Loucy (cell line): ENCODE results near the gene SLC35B4.

Source experiments
- H2AFZ ChIP-seq: fragments of 200-600 bp; sonication (generic); 2 replicates; pipeline ENCODE4 v1.6.0; 2016; ENCODE audit warnings: antibody characterized with exemption, mild to moderate bottlenecking, low read length, moderate library complexity
- H3F3A ChIP-seq: fragments of 200-600 bp; 2 replicates; pipeline ENCODE4 v1.6.0; 2016; ENCODE audit warnings: antibody characterized with exemption, low read depth, mild to moderate bottlenecking
- H3K27me3 ChIP-seq: fragments of 200-600 bp; sonication (generic); 2 replicates; pipeline ENCODE4 v1.6.1; 2014; ENCODE audit warnings: low read length, mild to moderate bottlenecking; ENCODE audit not compliant: insufficient read depth, poor library complexity, severe bottlenecking
- H3K36me3 ChIP-seq: fragments of 200-600 bp; sonication (generic); 2 replicates; pipeline ENCODE4 v1.6.1; 2016; ENCODE audit warnings: low read length; ENCODE audit not compliant: insufficient read depth
- H3K4me1 ChIP-seq: fragments of 200-600 bp; sonication (generic); 2 replicates; pipeline ENCODE4 v1.5.1; 2014; ENCODE audit warnings: low read length, mild to moderate bottlenecking; ENCODE audit not compliant: insufficient read depth, poor library complexity, severe bottlenecking
- H3K4me2 ChIP-seq: fragments of 200-600 bp; sonication (generic); 2 replicates; pipeline ENCODE4 v1.6.0; 2014; ENCODE audit warnings: antibody characterized with exemption, low read length, low read depth, mild to moderate bottlenecking; ENCODE audit not compliant: poor library complexity, severe bottlenecking
- H3K4me3 ChIP-seq: fragments of 200-600 bp; sonication (generic); 2 replicates; pipeline ENCODE4 v1.5.1; 2014; ENCODE audit warnings: low read length, mild to moderate bottlenecking, mixed read lengths; ENCODE audit not compliant: poor library complexity, severe bottlenecking
- H3K79me2 ChIP-seq: fragments of 200-600 bp; sonication (generic); 2 replicates; pipeline ENCODE4 v1.6.1; 2014; ENCODE audit warnings: low read length; ENCODE audit not compliant: insufficient read depth
- H3K9ac ChIP-seq: fragments of 200-600 bp; sonication (generic); 2 replicates; pipeline ENCODE4 v1.6.0; 2014; ENCODE audit warnings: mild to moderate bottlenecking, low read depth, low read length, moderate library complexity; ENCODE audit not compliant: poor library complexity, severe bottlenecking
- H3K9me2 ChIP-seq: fragments of 200-600 bp; sonication (generic); replicated peaks from 2 replicates; pipeline ENCODE4 v1.6.1; 2016; ENCODE audit warnings: low read depth, low read length, mixed read lengths
- H3K9me3 ChIP-seq: fragments of 200-600 bp; sonication (generic); 2 replicates; pipeline ENCODE4 v1.6.1; 2014; ENCODE audit warnings: mild to moderate bottlenecking, antibody characterized with exemption, low read length, low read depth; ENCODE audit not compliant: insufficient read depth
- H4K20me1 ChIP-seq: fragments of 200-600 bp; sonication (generic); 2 replicates; pipeline ENCODE4 v1.6.0; 2014; ENCODE audit warnings: antibody characterized with exemption, low read length, mild to moderate bottlenecking; ENCODE audit not compliant: insufficient read depth, poor library complexity, severe bottlenecking
- CTCF ChIP-seq: fragments of 200-600 bp; sonication (generic); conservative IDR thresholded peaks from 2 replicates; pipeline ENCODE4 v1.5.1; 2014; ENCODE audit warnings: mild to moderate bottlenecking, antibody characterized with exemption, low read length
- EZH2phosphoT487 ChIP-seq: fragments of 200-600 bp; IDR thresholded peaks from 2 replicates; pipeline ENCODE4 v1.6.1; 2018; ENCODE audit warnings: antibody characterized with exemption, mild to moderate bottlenecking, moderate library complexity, borderline replicate concordance

Gene SLC35B4

GRCh38 chr7:134279336-134279735 lies 37.4 kb downstream of the SLC35B4 start:
- Histone ChIP-seq H3F3A (no peaks in the 10 kb centered on the region), H3K79me2 (no peaks in the 10 kb centered on the region), H3K9me2 (no peaks in the 10 kb centered on the region), H3K4me2 (no peak overlapping the region), H3K9me3 (no peaks in the 10 kb centered on the region), H3K4me1 (no peaks in the 10 kb centered on the region), H2AFZ (no peak overlapping the region), H3K4me3 (no peak overlapping the region), H3K9ac (no peak overlapping the region), H3K36me3 (no peaks in the 10 kb centered on the region), H4K20me1 (no peaks in the 10 kb centered on the region), H3K27me3 (no peaks in the 10 kb centered on the region)
- TF ChIP-seq EZH2phosphoT487 (no peak), CTCF (no peak)

GRCh38 chr7:134278502-134279153 lies 38.1 kb downstream of the SLC35B4 start:
- no peaks in the 10 kb centered on the region for H3K9me3 ChIP-seq

GRCh38 chr7:134276951-134277350 lies 39.8 kb downstream of the SLC35B4 start:
- Histone ChIP-seq H4K20me1 (no peaks in the 10 kb centered on the region), H3K9me3 (no peaks in the 10 kb centered on the region), H3K4me1 (no peaks in the 10 kb centered on the region), H3K4me3 (no peak overlapping the region), H3K9me2 (no peaks in the 10 kb centered on the region), H3K79me2 (no peaks in the 10 kb centered on the region), H3K4me2 (no peak overlapping the region), H3K9ac (no peak overlapping the region), H3K36me3 (no peaks in the 10 kb centered on the region), H3K27me3 (no peaks in the 10 kb centered on the region), H3F3A (no peaks in the 10 kb centered on the region), H2AFZ (no peak overlapping the region)
- TF ChIP-seq CTCF (no peak), EZH2phosphoT487 (no peak)

More at GRCh38 chr7:134278502-134279153, 38.1 kb downstream of the SLC35B4 start:
- H3K9ac ChIP-seq: no peak overlapping the region
- no peaks in the 10 kb centered on the region for H4K20me1 ChIP-seq
- H3K27me3 ChIP-seq: no peaks in the 10 kb centered on the region
- no peaks in the 10 kb centered on the region for H3K4me1 ChIP-seq
- H3K36me3 ChIP-seq: no peaks in the 10 kb centered on the region
- no peaks in the 10 kb centered on the region for H3K79me2 ChIP-seq
- no peak overlapping the region for H3K4me3 ChIP-seq
- no peaks in the 10 kb centered on the region for H3F3A ChIP-seq
- TF ChIP-seq CTCF (no peak), EZH2phosphoT487 (no peak)
- no peaks in the 10 kb centered on the region for H3K9me2 ChIP-seq
- H3K4me2 ChIP-seq: no peak overlapping the region
- H2AFZ ChIP-seq: no peak overlapping the region
